Measurements from ENCODE around the gene HDDC3. TPM values are rescaled to one million over a fixed set of nuclear protein-coding genes. Genes with fewer than 3 reads are reported as not detected.

The HDDC3 gene
- total RNA-seq, 1 experiment from 2014 or later: 5.3 TPM

DNA sequence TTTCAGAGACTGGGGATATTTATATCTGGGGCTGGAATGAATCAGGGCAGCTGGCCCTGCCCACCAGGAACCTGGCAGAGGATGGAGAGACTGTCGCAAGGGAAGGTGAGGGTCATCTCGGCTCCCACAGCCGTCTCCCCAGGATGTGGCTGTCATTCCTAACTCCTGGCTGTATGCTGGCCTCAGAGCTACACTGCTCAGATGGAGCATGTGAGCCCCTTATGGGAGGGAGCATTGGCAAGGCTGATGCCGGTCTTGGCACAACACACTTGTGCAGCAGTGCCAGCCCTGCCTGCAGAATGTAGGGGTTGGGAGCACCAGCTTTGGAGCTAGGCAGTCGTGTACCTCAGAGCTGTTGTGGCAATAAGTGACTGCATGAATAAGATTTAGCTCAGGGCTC, 27.5 kb upstream of the HDDC3 start:
- in situ Hi-C loops (cut with HindIII; ENCODE audit: low pct_unique_long_range_greater_than_20kb, low sequenced_read_pairs) (no loop called here), intact Hi-C loops (cut with micrococcal nuclease; ENCODE audit: unreplicated experiment) (no loop called here)
- ATAC-seq (no peak), DNase-seq (ENCODE audit: low read depth, low spot score) (no peak)
- no peaks in the 10 kb centered on the region for H3K9me3 ChIP-seq (ENCODE audit: control insufficient read depth, insufficient read depth, low read depth, low read length)
- H3K36me3 ChIP-seq (ENCODE audit: control insufficient read depth, insufficient read depth, low read length): peaks cover 6% of the 10 kb centered on the region
- no peak overlapping the region for H3K4me3 ChIP-seq (ENCODE audit: low read depth in 2 of 2, low read length in 2 of 2)
- CTCF ChIA-PET: no interaction called here
- H3K27ac ChIP-seq (ENCODE audit: low read length): no peak overlapping the region
- no peaks in the 10 kb centered on the region for H3K27me3 ChIP-seq (ENCODE audit: control insufficient read depth, insufficient read depth, low read length)
- TF ChIP-seq POLR2AphosphoS5 (IDR thresholded peaks at IDR 0.05; ENCODE audit: low read depth, low read length) (no peak), SIN3A (IDR thresholded peaks at IDR 0.05; ENCODE audit: borderline replicate concordance, insufficient read depth, low read depth, low read length) (no peak), TCF7L2 (IDR thresholded peaks at IDR 0.05; ENCODE audit: low read depth, low read length) (no peak)
- TF ChIP-seq, protein P1, sequence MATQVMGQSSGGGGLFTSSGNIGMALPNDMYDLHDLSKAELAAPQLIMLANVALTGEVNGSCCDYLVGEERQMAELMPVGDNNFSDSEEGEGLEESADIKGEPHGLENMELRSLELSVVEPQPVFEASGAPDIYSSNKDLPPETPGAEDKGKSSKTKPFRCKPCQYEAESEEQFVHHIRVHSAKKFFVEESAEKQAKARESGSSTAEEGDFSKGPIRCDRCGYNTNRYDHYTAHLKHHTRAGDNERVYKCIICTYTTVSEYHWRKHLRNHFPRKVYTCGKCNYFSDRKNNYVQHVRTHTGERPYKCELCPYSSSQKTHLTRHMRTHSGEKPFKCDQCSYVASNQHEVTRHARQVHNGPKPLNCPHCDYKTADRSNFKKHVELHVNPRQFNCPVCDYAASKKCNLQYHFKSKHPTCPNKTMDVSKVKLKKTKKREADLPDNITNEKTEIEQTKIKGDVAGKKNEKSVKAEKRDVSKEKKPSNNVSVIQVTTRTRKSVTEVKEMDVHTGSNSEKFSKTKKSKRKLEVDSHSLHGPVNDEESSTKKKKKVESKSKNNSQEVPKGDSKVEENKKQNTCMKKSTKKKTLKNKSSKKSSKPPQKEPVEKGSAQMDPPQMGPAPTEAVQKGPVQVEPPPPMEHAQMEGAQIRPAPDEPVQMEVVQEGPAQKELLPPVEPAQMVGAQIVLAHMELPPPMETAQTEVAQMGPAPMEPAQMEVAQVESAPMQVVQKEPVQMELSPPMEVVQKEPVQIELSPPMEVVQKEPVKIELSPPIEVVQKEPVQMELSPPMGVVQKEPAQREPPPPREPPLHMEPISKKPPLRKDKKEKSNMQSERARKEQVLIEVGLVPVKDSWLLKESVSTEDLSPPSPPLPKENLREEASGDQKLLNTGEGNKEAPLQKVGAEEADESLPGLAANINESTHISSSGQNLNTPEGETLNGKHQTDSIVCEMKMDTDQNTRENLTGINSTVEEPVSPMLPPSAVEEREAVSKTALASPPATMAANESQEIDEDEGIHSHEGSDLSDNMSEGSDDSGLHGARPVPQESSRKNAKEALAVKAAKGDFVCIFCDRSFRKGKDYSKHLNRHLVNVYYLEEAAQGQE (IDR thresholded peaks at IDR 0.05; ENCODE audit: insufficient read depth in 1 of 2, low read depth in 2 of 2, low read length in 1 of 2): no peak
- TF ChIP-seq, protein P2, sequence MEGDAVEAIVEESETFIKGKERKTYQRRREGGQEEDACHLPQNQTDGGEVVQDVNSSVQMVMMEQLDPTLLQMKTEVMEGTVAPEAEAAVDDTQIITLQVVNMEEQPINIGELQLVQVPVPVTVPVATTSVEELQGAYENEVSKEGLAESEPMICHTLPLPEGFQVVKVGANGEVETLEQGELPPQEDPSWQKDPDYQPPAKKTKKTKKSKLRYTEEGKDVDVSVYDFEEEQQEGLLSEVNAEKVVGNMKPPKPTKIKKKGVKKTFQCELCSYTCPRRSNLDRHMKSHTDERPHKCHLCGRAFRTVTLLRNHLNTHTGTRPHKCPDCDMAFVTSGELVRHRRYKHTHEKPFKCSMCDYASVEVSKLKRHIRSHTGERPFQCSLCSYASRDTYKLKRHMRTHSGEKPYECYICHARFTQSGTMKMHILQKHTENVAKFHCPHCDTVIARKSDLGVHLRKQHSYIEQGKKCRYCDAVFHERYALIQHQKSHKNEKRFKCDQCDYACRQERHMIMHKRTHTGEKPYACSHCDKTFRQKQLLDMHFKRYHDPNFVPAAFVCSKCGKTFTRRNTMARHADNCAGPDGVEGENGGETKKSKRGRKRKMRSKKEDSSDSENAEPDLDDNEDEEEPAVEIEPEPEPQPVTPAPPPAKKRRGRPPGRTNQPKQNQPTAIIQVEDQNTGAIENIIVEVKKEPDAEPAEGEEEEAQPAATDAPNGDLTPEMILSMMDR (IDR thresholded peaks at IDR 0.05): no peak
- H3K4me1 ChIP-seq (ENCODE audit: control insufficient read depth, insufficient read depth, low read length): peaks cover 14% of the 10 kb centered on the region
- no TSS peak for BruUV-seq (replicated peaks)
- POLR2A ChIA-PET: no interaction called here

DNA sequence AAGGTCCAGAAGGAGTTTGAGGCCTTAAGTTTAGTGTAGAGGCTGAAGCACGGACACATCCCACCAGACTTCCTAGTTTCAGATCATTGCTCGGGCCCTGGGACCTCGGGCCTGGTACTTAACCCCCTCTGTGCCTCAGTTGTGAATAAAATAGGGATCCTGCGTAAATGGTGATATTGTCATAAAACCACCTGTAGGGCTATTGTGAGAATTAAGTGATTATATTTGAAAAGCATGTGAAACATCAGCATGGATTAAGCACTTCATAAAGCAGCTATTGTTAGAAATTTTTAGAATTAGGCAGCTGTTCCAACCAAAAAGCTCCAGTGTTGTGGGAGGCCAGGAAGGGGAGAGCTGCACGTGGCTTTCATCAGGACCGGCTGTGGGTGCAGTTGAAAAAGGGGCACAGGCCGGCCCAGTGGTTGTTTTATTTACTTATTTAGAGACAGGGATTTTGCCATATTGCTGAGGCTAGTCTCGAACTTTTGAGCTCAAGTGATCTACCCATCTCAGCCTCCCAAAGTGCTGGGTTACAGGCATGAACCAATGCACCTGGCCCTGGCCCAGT, 26.8 kb upstream of the HDDC3 start:
- CTCF ChIA-PET: interaction anchor here (0.7 kb wide), 1 partner anchor 287 kb away, joined by 3 read pairs; no protein-coding TSS in a partner anchor
- no peak overlapping the region for H3K4me3 ChIP-seq (ENCODE audit: low read depth in 2 of 2, low read length in 2 of 2)
- H3K27ac ChIP-seq (ENCODE audit: low read length): no peak overlapping the region
- H3K4me1 ChIP-seq (ENCODE audit: control insufficient read depth, insufficient read depth, low read length): peaks cover 17% of the 10 kb centered on the region
- in situ Hi-C loops (cut with HindIII; ENCODE audit: low pct_unique_long_range_greater_than_20kb, low sequenced_read_pairs): no loop called here
- DNase-seq (ENCODE audit: low read depth, low spot score) (no peak), ATAC-seq (no peak)
- peaks cover 2% of the 10 kb centered on the region for H3K36me3 ChIP-seq (ENCODE audit: control insufficient read depth, insufficient read depth, low read length)
- no peaks in the 10 kb centered on the region for H3K9me3 ChIP-seq (ENCODE audit: control insufficient read depth, insufficient read depth, low read depth, low read length)
- no TSS peak for BruUV-seq (replicated peaks)
- TF ChIP-seq, protein P1 (IDR thresholded peaks at IDR 0.05; ENCODE audit: insufficient read depth in 1 of 2, low read depth in 2 of 2, low read length in 1 of 2): no peak
- TF ChIP-seq, protein P2 (IDR thresholded peaks at IDR 0.05): no peak
- H3K27me3 ChIP-seq (ENCODE audit: control insufficient read depth, insufficient read depth, low read length): no peaks in the 10 kb centered on the region
- POLR2A ChIA-PET: interaction anchor here (0.6 kb wide), 1 partner anchor 138 kb away, joined by 3 read pairs; no protein-coding TSS in a partner anchor
- intact Hi-C loops (cut with micrococcal nuclease; ENCODE audit: unreplicated experiment): no loop called here
